Sigmoid colon (tissue), 4 donors: ENCODE data around the gene TXNDC2.

Experiments used
- EP300 ChIP-seq, 4 donors: sonication (generic); formaldehyde crosslinking; IDR thresholded peaks; one replicate each; pipeline ENCODE4 v1.6.1; 2017; ENCODE audit warnings: antibody characterized with exemption in 4 of 4
- TF ChIP-seq, protein P1 (sequence below), 4 experiments: fragments of 450-650 bp in 3 of 4; fragments of 200-600 bp in 1 of 4; IDR thresholded peaks; one replicate each; pipeline ENCODE4 v1.5.1; 2016 to 2019; ENCODE audit warnings: antibody characterized with exemption in 4 of 4, mild to moderate bottlenecking in 3 of 4, moderate library complexity in 2 of 4

DNA sequence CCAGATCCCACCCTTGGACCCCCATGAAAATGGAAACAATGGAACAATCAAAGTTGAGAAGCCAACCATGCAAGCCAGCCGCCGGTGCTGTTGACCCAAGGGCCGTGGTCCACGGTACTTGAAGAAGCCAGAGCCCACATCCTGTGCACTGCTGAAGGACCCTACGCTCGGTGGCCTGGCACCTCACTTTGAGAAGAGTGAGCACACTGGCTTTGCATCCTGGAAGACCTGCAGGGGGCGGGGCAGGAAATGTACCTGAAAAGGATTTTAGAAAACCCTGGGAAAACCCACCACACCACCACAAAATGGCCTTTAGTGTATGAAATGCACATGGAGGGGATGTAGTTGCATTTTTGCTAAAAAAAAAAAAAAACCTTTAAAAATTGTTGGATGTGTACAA is 26.5 kb upstream of the TXNDC2 start:
- TF ChIP-seq, protein P1, sequence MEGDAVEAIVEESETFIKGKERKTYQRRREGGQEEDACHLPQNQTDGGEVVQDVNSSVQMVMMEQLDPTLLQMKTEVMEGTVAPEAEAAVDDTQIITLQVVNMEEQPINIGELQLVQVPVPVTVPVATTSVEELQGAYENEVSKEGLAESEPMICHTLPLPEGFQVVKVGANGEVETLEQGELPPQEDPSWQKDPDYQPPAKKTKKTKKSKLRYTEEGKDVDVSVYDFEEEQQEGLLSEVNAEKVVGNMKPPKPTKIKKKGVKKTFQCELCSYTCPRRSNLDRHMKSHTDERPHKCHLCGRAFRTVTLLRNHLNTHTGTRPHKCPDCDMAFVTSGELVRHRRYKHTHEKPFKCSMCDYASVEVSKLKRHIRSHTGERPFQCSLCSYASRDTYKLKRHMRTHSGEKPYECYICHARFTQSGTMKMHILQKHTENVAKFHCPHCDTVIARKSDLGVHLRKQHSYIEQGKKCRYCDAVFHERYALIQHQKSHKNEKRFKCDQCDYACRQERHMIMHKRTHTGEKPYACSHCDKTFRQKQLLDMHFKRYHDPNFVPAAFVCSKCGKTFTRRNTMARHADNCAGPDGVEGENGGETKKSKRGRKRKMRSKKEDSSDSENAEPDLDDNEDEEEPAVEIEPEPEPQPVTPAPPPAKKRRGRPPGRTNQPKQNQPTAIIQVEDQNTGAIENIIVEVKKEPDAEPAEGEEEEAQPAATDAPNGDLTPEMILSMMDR (IDR thresholded peaks at IDR 0.05): no peak
- no peak for TF ChIP-seq EP300 (IDR thresholded peaks at IDR 0.05)
